Jurkat, Clone E6-1 (cell line): ENCODE data around the gene SCNN1B.
"Not testable (repeated sequence)": the region's sequence is repeated elsewhere in the genome, so short reads cannot be mapped to it uniquely, and the experiment has no call there.

ENCODE experiments used
- DNase-seq: peaks from one replicate; pipeline ENCODE4 v3.0.0-alpha.2; 2011; ENCODE audit warnings: low read depth, low spot score
- H3K4me3 ChIP-seq: 2 replicates; pipeline ENCODE4 v1.5.1; 2011; ENCODE audit warnings: mild to moderate bottlenecking, low read length, control low read depth, moderate library complexity

SCNN1B gene

GRCh38 chr16:23284584-23284983, 17.5 kb upstream of the SCNN1B start:
- no peak overlapping the region for H3K4me3 ChIP-seq

GRCh38 chr16:23286131-23286532, 16.0 kb upstream of the SCNN1B start:
- H3K4me3 ChIP-seq: no peak overlapping the region
- no peak for DNase-seq

More at GRCh38 chr16:23284584-23284983, 17.5 kb upstream of the SCNN1B start:
- DNase-seq: no peak

DNA sequence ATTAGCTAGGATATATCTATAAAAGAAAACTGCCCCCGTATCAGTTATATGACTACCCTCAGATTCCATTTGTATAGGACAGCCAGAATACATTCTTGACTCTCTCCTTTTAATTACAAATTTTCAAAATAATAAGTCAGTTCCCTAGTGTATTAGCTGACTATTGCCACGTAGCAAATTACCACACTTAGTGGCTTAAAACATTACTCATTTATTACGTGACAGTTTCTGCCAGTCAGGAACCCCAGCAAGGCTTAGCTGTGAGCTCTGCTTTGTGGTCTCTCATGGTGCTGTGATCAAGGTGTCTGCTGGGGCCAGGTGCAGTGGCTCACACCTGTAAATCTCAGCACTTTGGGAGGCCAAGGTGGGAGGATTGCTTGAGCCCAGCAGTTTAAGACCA, 13.9 kb upstream of the SCNN1B start:
- DNase-seq: no peak
- no peak overlapping the region for H3K4me3 ChIP-seq

GRCh38 chr16:23288726-23289512, 13.2 kb upstream of the SCNN1B start:
- peak; percentile 44 for DNase-seq
- no peak overlapping the region for H3K4me3 ChIP-seq

- DNase-seq: no peak
Observed at GRCh38 chr16:23290189-23291062, 11.7 kb upstream of the SCNN1B start.

GRCh38 chr16:23293016-23293415, 9.1 kb upstream of the SCNN1B start:
- no peak for DNase-seq
- no peak overlapping the region for H3K4me3 ChIP-seq

More at GRCh38 chr16:23290189-23291062, 11.7 kb upstream of the SCNN1B start:
- H3K4me3 ChIP-seq: no peak overlapping the region

- no peak for DNase-seq
- no peak overlapping the region for H3K4me3 ChIP-seq
Observed at GRCh38 chr16:23294260-23294659, 7.8 kb upstream of the SCNN1B start.

GRCh38 chr16:23296994-23297393, 5.1 kb upstream of the SCNN1B start:
- peak; percentile 22 for DNase-seq
- H3K4me3 ChIP-seq: no peak overlapping the region

DNA sequence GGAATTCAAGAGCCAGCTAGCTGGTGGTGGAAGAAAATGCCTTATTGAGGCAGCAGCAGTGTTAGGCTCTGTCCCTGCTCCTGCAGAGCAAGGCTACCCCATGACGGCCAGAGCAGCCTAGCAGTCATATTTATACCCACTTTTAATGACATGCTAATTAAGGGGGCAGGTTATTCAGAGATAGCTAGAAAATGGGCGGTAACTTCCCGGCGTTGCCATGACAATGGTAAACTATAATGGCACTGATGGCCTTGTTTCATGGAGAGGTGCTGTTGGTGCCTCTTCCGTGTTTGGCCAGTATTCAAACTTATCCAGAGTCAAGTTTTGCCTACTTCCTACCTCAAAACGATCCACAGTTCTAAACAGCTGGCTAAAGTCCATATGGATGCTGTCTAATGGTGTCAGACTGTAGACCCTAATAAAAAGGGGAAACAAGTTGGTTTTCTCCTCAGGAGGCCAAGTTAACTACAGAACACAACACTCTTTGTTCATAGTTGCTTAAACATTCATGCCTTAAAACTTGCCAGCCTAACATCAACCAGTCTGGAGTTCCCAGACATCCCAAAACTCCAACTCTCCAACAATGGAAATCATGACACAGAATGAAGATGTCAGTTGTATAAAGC, 3.7 kb upstream of the SCNN1B start:
- no peak for DNase-seq
- no peak overlapping the region for H3K4me3 ChIP-seq

GRCh38 chr16:23299815-23300214, 2.3 kb upstream of the SCNN1B start:
- not testable (repeated sequence) for DNase-seq

GRCh38 chr16:23301251-23302044, 654 bp upstream of the SCNN1B start:
- no peak for DNase-seq
- no peak overlapping the region for H3K4me3 ChIP-seq

More at GRCh38 chr16:23299815-23300214, 2.3 kb upstream of the SCNN1B start:
- not testable (repeated sequence) for H3K4me3 ChIP-seq

- no peak overlapping the region for H3K4me3 ChIP-seq
- no peak for DNase-seq
Observed at GRCh38 chr16:23303685-23304084, 1.6 kb downstream of the SCNN1B start.

- no peak for DNase-seq
- H3K4me3 ChIP-seq: no peak overlapping the region
Observed at GRCh38 chr16:23304620-23305019, 2.5 kb downstream of the SCNN1B start.

DNA sequence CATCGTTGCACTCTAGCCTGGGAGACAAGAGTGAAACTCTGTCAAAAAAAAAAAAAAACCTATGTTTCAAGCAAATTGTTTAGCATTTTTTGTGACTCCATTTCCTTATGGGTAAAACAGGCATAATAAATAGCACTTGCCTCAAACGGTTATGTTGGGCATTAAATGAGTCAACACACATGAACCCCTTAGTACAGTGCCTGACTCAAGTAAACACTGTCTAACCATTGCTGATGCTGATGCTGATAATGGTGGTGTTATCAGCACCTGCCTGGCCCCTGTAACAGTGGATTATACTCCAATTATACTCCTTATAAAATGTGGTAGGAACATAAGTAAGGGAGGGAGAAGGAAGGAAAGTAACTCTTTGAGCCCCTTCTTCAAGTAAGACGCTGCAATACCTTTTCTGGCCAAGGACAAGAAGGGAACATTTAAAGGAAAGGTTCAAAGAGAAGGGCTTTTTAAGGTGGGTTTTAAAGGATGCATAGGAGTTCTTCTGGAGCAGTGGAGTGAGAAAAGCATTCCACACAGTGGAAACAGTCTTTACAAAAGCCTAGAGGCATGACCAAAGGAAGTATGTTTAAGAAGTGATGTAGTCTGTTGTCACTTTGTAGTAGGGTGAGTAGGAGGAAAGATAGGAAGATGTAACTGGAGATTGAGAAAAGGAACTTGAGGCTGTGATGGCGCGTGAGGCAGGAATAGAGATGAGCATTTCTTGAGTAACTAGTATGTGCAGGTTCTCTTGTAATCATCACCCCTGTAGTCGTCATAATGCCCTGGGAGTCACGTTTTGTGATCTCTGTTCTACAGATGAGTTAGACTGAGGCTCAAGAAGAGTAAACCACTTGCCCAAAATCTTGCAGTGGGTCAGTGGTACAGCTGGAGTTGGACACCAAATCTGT, 4.3 kb downstream of the SCNN1B start:
- no peak for DNase-seq
- no peak overlapping the region for H3K4me3 ChIP-seq

GRCh38 chr16:23310217-23310616, 8.1 kb downstream of the SCNN1B start:
- no peak overlapping the region for H3K4me3 ChIP-seq
- no peak for DNase-seq

DNA sequence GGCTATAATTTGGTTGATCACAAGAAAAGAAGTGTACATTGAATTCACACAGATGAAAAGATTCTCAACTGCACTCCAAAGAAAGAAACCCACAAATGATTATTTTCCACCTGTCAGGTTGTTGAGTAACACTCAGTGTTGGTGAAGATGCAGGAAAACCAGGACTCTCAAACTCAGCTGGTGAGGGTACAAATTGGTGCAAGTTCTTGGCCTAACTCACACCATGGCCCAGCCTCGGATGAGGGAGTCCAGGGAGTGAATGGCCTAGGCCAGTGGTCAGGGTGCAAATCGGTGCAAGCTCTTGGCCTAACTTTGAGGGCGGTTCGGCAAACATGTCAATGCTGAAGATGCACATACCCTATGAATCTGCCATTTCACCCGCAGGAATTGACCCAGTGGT, 8.6 kb downstream of the SCNN1B start:
- DNase-seq: no peak
- no peak overlapping the region for H3K4me3 ChIP-seq

GRCh38 chr16:23316232-23316631, 14.1 kb downstream of the SCNN1B start:
- no peak overlapping the region for H3K4me3 ChIP-seq

DNA sequence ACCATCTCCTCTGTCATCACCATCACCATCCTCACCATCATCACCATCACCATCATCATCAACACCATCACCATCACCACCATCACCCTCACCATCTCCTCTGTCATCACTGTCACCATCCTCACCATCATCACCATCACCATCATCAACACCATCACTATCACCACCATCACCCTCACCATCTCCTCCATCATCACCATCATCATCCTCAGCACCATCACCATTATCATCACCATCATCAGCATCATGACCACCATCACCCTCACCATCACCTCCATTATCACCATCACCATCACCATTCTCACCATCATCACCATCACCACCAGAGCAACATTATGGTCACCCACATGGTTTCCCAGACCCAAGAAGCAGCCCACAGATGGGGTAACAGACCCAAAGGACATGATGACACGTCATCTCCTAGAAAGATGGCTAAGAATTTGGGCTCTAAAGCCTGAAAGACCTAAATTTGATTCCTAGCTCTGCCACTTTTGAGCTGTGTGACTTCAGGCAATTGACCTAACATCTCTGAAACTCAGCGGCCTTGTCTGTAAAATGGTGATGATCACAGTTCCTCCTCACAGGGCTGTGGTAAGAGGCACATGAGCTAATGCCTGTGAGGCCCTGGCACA, 14.6 kb downstream of the SCNN1B start:
- H3K4me3 ChIP-seq: no peak overlapping the region
- no peak for DNase-seq

More at GRCh38 chr16:23316232-23316631, 14.1 kb downstream of the SCNN1B start:
- no peak for DNase-seq
